OCI-LY3 (cell line): ENCODE data around the gene ATP6V0C.

Source experiments
- EZH2phosphoT487 ChIP-seq: fragments of 200-600 bp; shearing (Covaris generic); IDR thresholded peaks from 2 replicates; pipeline ENCODE4 v1.6.1; 2018; ENCODE audit warnings: antibody characterized with exemption, mixed run types, low read depth
- TF ChIP-seq, protein P1 (sequence below): fragments of 200-600, 300-600 bp; sonication (generic); IDR thresholded peaks from 2 replicates; pipeline ENCODE4 v1.5.1; 2014; ENCODE audit warnings: antibody characterized with exemption, low read length, low read depth

- TF ChIP-seq, protein P1, sequence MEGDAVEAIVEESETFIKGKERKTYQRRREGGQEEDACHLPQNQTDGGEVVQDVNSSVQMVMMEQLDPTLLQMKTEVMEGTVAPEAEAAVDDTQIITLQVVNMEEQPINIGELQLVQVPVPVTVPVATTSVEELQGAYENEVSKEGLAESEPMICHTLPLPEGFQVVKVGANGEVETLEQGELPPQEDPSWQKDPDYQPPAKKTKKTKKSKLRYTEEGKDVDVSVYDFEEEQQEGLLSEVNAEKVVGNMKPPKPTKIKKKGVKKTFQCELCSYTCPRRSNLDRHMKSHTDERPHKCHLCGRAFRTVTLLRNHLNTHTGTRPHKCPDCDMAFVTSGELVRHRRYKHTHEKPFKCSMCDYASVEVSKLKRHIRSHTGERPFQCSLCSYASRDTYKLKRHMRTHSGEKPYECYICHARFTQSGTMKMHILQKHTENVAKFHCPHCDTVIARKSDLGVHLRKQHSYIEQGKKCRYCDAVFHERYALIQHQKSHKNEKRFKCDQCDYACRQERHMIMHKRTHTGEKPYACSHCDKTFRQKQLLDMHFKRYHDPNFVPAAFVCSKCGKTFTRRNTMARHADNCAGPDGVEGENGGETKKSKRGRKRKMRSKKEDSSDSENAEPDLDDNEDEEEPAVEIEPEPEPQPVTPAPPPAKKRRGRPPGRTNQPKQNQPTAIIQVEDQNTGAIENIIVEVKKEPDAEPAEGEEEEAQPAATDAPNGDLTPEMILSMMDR, result no peak
- TF ChIP-seq EZH2phosphoT487, result no peak
Observed at GRCh38 chr16:2473999-2474876, 39.5 kb upstream of the ATP6V0C start.
